Epithelial cell of esophagus (primary cell): ENCODE data around the gene TMBIM1.

ENCODE experiments used
- DNase-seq: peaks from one replicate; pipeline ENCODE4 v3.0.0; 2010; ENCODE audit warnings: low read depth
- H3K4me3 ChIP-seq: 2 replicates; pipeline ENCODE4 v1.5.1; 2011; ENCODE audit warnings: mild to moderate bottlenecking, low read length, control low read depth
- CTCF ChIP-seq: IDR thresholded peaks from 2 replicates; pipeline ENCODE4 v1.5.1; 2011; ENCODE audit warnings: low read depth, mild to moderate bottlenecking, low read length, control low read depth, inconsistent platforms; ENCODE audit not compliant: insufficient read depth; ENCODE audit errors: missing control alignments

The TMBIM1 gene

GRCh38 chr2:218292048-218293014, at the start of gene TMBIM1:
TMBIM1 (minus strand) TSS chr2:218292503; CDS start chr2:218282141, 10,362 bp downstream.
- H3K4me3 ChIP-seq = peak within 1 kb of the TSS; percentile 95
- DNase-seq = peak; percentile 81
- TF ChIP-seq CTCF = peak; percentile 44

GRCh38 chr2:218341381-218341780, 49.1 kb upstream of the TMBIM1 start:
- no peak for TF ChIP-seq CTCF
- no peak for DNase-seq
- no peak overlapping the region for H3K4me3 ChIP-seq

GRCh38 chr2:218340656-218341055, 48.4 kb upstream of the TMBIM1 start:
- DNase-seq = no peak
- no peak overlapping the region for H3K4me3 ChIP-seq
- no peak for TF ChIP-seq CTCF

GRCh38 chr2:218334531-218334930, 42.2 kb upstream of the TMBIM1 start:
- no peak overlapping the region for H3K4me3 ChIP-seq
- no peak for DNase-seq
- TF ChIP-seq CTCF = no peak

- H3K4me3 ChIP-seq = no peak overlapping the region
- no peak for TF ChIP-seq CTCF
- DNase-seq = no peak
Observed at GRCh38 chr2:218332920-218333645, 40.8 kb upstream of the TMBIM1 start.

- TF ChIP-seq CTCF = no peak
- no peak overlapping the region for H3K4me3 ChIP-seq
- no peak for DNase-seq
Observed at GRCh38 chr2:218332288-218332687, 40.0 kb upstream of the TMBIM1 start.

GRCh38 chr2:218331745-218332144, 39.4 kb upstream of the TMBIM1 start:
- no peak overlapping the region for H3K4me3 ChIP-seq

More at GRCh38 chr2:218331745-218332144, 39.4 kb upstream of the TMBIM1 start:
- DNase-seq = peak; percentile 39
- TF ChIP-seq CTCF = no peak
